Cardiac fibroblast (primary cell): Measurements from ENCODE around the gene CCDC152.

Experiments
- DNase-seq, 2 donors: peaks; one replicate each; pipeline versions ENCODE4 v3.0.0 to v3.0.0-alpha.2; 2010; ENCODE audit warnings: low read depth in 2 of 2
- H3K4me3 ChIP-seq, 2 donors: replicated peaks in 1 of 2; 1 replicate in 1 of 2; 2 replicates in 1 of 2; pipeline ENCODE4 v1.5.1; 2011; ENCODE audit warnings: low read depth in 2 of 2, low read length in 2 of 2, mild to moderate bottlenecking in 2 of 2, moderate library complexity in 1 of 2
- TF ChIP-seq, protein P1 (sequence below): IDR thresholded peaks from one replicate; pipeline ENCODE4 v1.5.1; 2011; ENCODE audit warnings: low read depth, mild to moderate bottlenecking, low read length, inconsistent platforms

Gene CCDC152

DNA sequence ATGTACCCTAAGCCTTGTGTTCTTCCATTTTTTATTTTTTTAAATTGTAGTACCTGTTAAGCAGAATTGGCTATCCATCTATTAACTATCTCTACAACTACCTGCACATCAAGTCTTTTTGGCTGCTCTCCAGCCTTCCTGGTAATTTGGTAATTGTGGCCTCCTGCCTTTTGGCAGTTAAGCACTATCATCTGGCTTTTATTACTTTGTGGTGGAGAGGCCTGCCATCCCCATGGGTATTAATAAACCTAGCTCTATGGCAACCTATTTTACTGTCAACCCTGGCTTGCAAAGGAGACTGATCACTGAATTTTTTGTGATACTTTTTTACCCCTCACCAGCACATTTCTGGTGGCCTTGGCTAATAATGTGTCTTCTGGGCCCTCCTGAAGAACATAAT lies 34.5 kb downstream of the CCDC152 start:
- H3K4me3 ChIP-seq, result no peak overlapping the region
- TF ChIP-seq, protein P1, sequence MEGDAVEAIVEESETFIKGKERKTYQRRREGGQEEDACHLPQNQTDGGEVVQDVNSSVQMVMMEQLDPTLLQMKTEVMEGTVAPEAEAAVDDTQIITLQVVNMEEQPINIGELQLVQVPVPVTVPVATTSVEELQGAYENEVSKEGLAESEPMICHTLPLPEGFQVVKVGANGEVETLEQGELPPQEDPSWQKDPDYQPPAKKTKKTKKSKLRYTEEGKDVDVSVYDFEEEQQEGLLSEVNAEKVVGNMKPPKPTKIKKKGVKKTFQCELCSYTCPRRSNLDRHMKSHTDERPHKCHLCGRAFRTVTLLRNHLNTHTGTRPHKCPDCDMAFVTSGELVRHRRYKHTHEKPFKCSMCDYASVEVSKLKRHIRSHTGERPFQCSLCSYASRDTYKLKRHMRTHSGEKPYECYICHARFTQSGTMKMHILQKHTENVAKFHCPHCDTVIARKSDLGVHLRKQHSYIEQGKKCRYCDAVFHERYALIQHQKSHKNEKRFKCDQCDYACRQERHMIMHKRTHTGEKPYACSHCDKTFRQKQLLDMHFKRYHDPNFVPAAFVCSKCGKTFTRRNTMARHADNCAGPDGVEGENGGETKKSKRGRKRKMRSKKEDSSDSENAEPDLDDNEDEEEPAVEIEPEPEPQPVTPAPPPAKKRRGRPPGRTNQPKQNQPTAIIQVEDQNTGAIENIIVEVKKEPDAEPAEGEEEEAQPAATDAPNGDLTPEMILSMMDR, result no peak
- no peak for DNase-seq

DNA sequence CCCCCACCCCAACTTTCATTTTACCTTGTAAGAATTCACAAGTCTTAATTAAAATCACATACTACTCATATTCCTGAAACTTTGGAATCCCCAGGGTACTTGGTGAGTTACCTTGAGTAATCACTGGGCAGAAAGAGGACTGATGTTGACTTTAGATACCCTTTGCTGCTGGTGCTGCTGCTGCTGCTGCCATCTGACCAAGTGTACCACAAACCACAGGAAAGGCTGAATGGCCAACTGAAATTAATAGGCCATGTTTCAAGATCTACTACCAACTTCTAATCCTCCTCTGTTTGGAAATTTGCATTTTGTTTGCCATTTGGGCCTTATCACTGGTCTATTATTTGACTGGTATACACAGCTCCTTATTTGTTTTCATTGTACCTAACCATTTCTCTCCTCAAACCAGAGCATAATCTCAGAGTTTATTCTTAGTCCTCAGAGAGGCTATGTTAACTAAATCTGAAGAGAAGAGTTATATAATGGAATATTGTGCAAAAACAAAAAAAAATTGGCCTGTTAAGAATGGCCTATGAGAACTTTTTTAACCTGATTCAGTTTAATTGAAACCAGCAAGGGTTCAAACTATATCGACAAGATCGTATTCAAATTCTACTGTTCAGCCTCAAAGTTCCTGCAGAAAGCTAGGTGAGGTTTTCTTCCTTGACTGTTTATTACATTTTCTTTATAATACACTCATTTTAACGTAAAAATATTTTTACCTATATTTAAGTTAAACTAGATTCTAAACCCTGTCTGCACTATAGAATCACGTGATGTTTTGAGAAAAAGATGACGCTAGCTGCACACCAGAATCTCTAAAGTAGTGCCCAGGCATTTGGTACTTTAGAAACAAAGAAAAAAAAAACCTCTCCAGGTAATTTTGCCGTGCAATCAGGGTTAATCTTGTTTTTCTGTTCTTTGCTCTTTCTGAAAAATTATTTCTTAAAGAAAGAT lies 41.9 kb downstream of the CCDC152 start:
- TF ChIP-seq, protein P1, result no peak
- DNase-seq, result no peak
- no peak overlapping the region for H3K4me3 ChIP-seq

DNA sequence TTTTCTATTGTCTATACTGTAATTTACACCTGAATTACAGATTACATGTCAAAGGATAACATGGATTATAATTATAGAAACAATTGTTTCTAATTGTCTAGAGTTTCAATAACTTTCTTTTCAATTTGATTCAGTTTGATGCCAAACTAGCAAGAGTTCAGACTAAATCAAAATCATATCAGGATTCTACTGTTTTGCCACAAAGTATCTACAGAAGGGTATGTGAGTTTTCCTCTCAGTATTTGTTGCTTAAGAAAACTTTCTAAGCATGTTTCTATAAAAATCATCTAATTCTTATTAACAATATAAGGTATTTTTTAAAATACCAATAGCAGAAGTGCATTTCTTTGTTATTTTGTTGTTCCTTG lies 42.6 kb downstream of the CCDC152 start:
- no peak overlapping the region for H3K4me3 ChIP-seq
- TF ChIP-seq, protein P1, result no peak
- DNase-seq, result no peak

DNA sequence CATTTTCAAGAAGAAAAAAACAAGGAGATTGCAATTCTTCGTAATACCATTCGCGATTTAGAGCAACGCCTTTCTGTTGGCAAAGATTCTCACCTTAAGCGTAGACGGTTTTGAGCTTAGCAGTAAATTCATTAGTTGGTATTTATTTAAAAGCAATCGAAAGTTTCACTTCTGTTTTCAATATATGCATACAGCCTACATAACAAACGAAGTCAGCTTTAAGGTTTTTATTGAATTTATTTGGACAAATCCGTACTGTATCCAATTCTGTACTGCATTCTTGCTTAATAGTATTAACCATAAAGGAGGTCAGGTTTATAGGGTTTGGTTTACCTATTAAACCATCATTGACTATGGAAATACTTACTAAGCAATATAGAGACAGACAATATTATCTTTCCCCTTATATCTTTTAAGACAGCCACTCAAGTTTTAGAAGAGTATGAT lies 43.1 kb downstream of the CCDC152 start:
- TF ChIP-seq, protein P1, result no peak
- DNase-seq, result no peak
- no peak overlapping the region for H3K4me3 ChIP-seq

DNA sequence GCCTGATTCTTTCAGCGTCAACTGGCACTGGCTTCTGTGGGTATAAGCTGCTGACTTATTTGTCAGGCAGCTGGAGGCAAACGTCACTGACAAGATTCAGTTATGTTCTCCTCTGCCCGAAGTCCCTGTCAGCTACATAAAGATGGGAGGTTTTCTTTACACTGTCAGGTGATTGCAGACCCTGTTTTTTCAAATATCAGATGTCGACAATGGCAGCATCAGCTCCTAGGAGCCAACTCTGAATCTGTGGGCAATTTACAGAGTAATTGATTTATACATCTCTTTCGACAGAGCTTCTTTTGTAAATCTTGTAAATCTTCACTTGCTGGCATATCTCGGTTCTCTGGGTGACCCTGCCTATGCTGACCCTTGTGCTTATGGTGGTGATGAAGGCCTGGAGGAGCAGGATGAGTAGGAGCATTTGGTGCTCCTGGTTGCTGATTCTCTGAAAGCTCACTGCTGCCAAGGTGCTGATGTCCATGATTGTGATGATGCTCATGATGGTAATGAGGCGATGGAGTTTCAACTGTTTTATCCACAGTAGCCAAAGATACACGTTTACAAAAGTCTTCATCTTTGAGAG lies 44.2 kb downstream of the CCDC152 start:
- no peak overlapping the region for H3K4me3 ChIP-seq
- DNase-seq, result no peak
- TF ChIP-seq, protein P1, result no peak

DNA sequence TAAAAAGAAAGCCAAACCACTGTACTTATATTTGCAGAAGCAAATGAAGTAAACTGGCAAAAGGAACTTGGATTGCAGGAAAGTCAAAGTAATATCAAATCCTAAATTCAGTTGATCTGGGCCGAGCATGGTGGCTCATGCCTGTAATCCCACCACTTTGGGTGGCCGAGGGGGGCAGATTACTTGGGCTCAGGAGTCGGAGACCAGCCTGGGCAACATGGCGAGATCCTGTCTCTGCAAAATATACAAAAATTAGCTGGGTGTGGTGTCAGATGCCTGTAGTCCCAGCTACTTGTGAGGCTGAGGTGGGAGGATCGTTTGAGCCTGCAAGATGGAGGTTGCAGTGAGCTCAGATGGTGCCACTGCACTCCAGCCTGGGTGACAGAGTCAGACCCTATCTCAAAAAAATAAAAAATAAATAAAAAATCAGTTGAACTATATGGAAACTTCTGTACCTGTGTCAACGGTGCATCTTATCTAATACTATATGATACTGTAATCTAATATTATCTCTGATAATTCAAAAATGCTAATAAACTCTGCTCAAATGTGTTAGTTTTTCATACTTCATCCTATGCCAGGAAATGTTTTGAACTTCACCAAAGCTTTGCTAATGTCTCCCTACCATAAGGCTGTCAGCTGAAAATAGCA lies 45.0 kb downstream of the CCDC152 start:
- TF ChIP-seq, protein P1, result no peak
- no peak for DNase-seq
- no peak overlapping the region for H3K4me3 ChIP-seq
